Measurements from ENCODE around the gene SEPTIN10.

SEPTIN10 gene

GRCh38 chr2:109507217-109507616 lies 106.5 kb downstream of the SEPTIN10 start:
- no peaks in the 10 kb centered on the region for H3K36me3 ChIP-seq (ENCODE audit: insufficient read depth)

GRCh38 chr2:109503191-109503590 lies 110.6 kb downstream of the SEPTIN10 start:
- Histone ChIP-seq H3K4me1 (ENCODE audit: low read depth, poor library complexity, severe bottlenecking) (no peaks in the 10 kb centered on the region), H3K36me3 (ENCODE audit: insufficient read depth) (no peaks in the 10 kb centered on the region), H3K4me3 (IDR thresholded peaks at IDR 0.05; ENCODE audit: insufficient read depth, low read depth, low read length) (no peak overlapping the region), H3K9ac (no peak overlapping the region), H2AFZ (ENCODE audit: low read depth) (no peak overlapping the region), H3K27ac (no peak overlapping the region), H3K27me3 (ENCODE audit: insufficient read depth, low read depth) (no peaks in the 10 kb centered on the region), H3K4me2 (no peak overlapping the region), H4K20me1 (ENCODE audit: insufficient read depth) (no peaks in the 10 kb centered on the region), H3K79me2 (ENCODE audit: insufficient read depth, low read depth) (no peaks in the 10 kb centered on the region)
- TF ChIP-seq CTCF (conservative IDR thresholded peaks at IDR 0.05; ENCODE audit: low read depth, low read length) = no peak

More at GRCh38 chr2:109507217-109507616, 106.5 kb downstream of the SEPTIN10 start:
- no peak overlapping the region for H3K4me3 ChIP-seq (IDR thresholded peaks at IDR 0.05; ENCODE audit: insufficient read depth, low read depth, low read length)
- no peak for TF ChIP-seq CTCF (conservative IDR thresholded peaks at IDR 0.05; ENCODE audit: low read depth, low read length)
- no peak overlapping the region for H3K9ac ChIP-seq
- H2AFZ ChIP-seq (ENCODE audit: low read depth) = no peak overlapping the region
- no peaks in the 10 kb centered on the region for H3K27me3 ChIP-seq (ENCODE audit: insufficient read depth, low read depth)
- H3K4me2 ChIP-seq = no peak overlapping the region
- no peak overlapping the region for H3K27ac ChIP-seq
- H3K4me1 ChIP-seq (ENCODE audit: low read depth, poor library complexity, severe bottlenecking) = peaks cover 3% of the 10 kb centered on the region
- no peaks in the 10 kb centered on the region for H4K20me1 ChIP-seq (ENCODE audit: insufficient read depth)
- no peaks in the 10 kb centered on the region for H3K79me2 ChIP-seq (ENCODE audit: insufficient read depth, low read depth)

- Histone ChIP-seq H3K27ac (no peak overlapping the region), H2AFZ (ENCODE audit: low read depth) (no peak overlapping the region), H3K4me2 (no peak overlapping the region), H3K79me2 (ENCODE audit: insufficient read depth, low read depth) (no peaks in the 10 kb centered on the region), H3K9ac (no peak overlapping the region), H3K4me1 (ENCODE audit: low read depth, poor library complexity, severe bottlenecking) (no peaks in the 10 kb centered on the region), H4K20me1 (ENCODE audit: insufficient read depth) (no peaks in the 10 kb centered on the region), H3K36me3 (ENCODE audit: insufficient read depth) (no peaks in the 10 kb centered on the region), H3K4me3 (IDR thresholded peaks at IDR 0.05; ENCODE audit: insufficient read depth, low read depth, low read length) (no peak overlapping the region), H3K27me3 (ENCODE audit: insufficient read depth, low read depth) (no peaks in the 10 kb centered on the region)
- no peak for TF ChIP-seq CTCF (conservative IDR thresholded peaks at IDR 0.05; ENCODE audit: low read depth, low read length)
Observed at GRCh38 chr2:109501461-109501860, 112.3 kb downstream of the SEPTIN10 start.

- Histone ChIP-seq H4K20me1 (ENCODE audit: insufficient read depth) (no peaks in the 10 kb centered on the region), H2AFZ (ENCODE audit: low read depth) (no peak overlapping the region), H3K79me2 (ENCODE audit: insufficient read depth, low read depth) (no peaks in the 10 kb centered on the region), H3K27me3 (ENCODE audit: insufficient read depth, low read depth) (no peaks in the 10 kb centered on the region), H3K36me3 (ENCODE audit: insufficient read depth) (no peaks in the 10 kb centered on the region), H3K4me1 (ENCODE audit: low read depth, poor library complexity, severe bottlenecking) (no peaks in the 10 kb centered on the region), H3K4me3 (IDR thresholded peaks at IDR 0.05; ENCODE audit: insufficient read depth, low read depth, low read length) (no peak overlapping the region), H3K4me2 (no peak overlapping the region), H3K27ac (no peak overlapping the region), H3K9ac (no peak overlapping the region)
- TF ChIP-seq CTCF (conservative IDR thresholded peaks at IDR 0.05; ENCODE audit: low read depth, low read length) = no peak
Observed at GRCh38 chr2:109500910-109501309, 112.9 kb downstream of the SEPTIN10 start.
